Smooth muscle cell of the brain vasculature (primary cell): ENCODE measurements around the gene TMEM212.
"Not testable (repeated sequence)": the region's sequence is repeated elsewhere in the genome, so short reads cannot be mapped to it uniquely, and the experiment has no call there.

Experiments used
- DNase-seq: peaks from one replicate; pipeline ENCODE4 v3.0.0-alpha.2; 2012; ENCODE audit warnings: low read depth, low spot score

The TMEM212 gene

DNA sequence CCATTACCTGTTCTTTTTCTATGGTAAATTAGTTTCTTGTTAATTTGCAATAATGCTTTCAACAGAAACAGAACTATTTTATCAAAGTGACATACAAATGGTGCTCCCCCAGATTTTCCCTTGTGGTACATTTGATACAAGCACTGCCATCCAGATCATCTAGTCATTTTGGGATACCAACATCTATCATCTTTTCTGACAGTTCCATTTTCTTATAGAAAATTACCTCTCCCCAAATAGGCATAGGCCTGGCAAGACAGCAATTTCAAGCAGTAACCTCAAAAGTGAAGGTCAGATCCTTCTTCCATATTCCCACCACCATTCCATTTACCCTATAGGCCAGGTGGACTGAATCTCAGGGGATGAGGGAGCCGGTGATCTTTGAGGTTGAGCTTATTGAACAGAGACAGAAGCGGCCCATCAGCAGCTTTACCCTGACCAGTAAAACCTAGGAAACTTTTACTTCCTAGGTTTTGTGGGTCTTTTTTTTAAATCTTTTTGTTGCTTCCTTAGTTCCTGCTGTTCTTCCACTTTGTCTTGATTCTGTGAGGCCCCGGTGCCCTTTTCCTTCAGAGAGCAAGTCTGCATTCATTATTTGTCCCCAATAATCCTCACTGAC, 29.8 kb upstream of the TMEM212 start:
- DNase-seq, result no peak

DNA sequence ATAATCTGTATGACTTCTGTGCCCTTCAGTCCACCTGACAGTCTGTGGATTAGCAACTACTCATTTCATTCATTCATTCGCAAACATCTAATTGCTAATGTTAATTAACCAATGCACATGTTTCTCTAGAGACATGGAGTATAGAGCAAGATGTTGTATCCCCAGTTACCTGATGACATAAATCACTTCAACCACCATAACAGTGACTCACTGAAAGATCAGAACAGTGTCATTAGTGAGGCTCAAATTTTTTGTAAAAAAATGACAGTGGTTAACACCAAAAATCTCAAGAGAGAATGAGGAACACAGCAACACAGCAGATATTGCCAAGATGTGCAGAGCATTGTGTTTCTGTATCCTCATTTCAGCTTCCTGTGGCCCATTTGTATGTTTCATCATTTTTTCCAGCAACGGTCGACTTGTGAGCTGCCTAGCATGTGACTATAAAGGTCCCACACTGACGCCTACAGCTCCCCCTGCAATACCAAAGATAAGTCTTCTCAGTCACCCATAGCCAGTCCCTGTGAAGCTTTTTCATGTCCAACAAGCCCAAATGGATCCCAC, 29.2 kb upstream of the TMEM212 start:
- no peak for DNase-seq

DNA sequence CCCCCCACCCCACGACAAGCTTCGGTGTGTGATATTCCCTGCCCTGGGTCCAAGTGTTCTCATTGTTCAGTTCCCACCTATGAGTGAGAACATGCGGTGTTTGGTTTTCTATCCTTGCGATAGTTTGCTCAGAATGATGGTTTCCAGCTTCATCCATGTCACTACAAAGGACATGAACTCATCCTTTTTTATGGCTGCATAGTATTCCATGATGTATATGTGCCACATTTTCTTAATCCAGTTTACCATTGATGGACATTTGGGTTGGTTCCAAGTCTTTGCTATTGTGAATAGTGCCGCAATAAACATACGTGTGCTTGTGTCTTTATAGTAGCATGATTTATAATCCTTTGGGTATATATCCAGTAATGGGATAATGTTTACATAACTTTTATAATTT, 28.5 kb upstream of the TMEM212 start:
- not testable (repeated sequence) for DNase-seq

DNA sequence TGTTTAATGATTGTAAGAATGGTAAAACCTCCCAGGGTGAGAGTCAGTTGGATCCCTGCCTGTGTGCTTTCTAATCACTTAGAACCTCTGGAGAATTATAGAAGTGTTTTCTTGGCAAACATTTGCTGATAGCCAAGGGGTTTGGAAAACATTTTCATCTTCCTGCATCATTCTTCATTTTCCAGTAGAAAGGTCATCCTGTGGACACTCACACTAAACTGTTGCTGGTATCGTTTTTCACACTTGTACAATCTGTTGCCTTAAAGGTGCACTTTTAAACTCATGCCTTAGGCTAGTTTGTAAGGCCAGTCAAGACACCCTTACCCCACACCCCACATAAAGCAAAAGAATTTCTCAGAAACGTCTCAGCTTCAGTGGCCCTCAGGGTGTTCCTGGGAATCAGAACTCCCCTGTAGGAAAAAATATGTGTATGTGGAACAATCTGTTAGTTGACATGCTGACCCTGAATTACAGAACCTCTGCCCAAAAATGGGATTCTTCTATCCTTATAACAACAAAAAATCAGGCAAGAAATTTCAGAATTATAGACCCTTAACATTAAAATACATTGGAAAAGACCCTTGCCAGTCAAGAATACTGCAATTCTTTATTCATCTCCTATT, 27.1 kb upstream of the TMEM212 start:
- no peak for DNase-seq

DNA sequence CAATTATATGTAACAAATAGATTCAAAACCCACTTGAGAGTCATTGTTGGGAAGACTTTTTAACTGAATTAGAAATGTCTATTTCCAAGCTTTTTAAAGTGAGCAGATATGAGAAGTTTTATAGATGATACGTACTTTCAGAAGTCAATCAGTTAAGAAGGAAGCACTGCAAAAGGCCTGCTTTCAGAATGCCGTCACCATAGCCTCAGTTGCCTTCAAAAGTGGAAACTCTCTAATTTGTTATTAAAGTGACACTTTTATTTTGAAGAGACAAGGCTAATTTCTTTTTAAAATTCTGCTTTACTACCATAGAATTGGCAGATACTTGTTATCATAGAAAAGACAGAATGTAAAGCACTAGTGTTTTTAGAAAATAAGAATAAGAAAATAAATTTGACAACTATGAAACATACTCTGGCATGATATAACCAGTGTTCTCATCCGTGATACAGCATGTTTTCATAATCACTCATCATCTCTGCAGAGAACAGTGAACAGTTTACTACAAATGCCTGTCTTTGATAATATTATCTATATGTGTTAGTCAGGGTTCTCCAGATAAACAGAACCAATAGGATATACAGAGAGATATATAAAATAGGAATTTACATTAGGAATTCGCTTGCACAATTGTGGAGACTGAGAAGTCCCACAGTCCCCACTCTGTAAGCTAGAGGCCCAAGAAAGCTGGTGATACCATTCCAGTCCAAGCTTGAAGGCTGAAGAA, 25.9 kb upstream of the TMEM212 start:
- DNase-seq, result no peak

DNA sequence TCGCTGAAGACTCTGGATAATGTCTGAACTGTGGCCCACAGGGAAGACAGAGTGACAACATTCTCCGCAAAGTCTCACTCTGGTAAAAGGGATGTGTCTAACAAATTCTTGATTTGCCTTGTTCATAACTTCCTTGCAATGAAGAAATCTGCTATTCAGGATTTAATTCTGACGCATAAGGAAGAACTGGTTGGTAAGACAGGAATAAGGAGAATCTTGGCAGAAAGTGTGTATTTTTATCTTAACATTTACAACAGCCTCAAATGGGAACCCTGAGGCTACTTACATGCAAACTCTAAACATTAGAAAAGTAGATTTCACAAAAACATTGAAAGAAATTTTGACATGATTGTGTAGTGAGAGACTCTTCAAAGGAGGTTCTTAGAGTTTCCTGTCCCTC, 22.1 kb upstream of the TMEM212 start:
- no peak for DNase-seq

DNA sequence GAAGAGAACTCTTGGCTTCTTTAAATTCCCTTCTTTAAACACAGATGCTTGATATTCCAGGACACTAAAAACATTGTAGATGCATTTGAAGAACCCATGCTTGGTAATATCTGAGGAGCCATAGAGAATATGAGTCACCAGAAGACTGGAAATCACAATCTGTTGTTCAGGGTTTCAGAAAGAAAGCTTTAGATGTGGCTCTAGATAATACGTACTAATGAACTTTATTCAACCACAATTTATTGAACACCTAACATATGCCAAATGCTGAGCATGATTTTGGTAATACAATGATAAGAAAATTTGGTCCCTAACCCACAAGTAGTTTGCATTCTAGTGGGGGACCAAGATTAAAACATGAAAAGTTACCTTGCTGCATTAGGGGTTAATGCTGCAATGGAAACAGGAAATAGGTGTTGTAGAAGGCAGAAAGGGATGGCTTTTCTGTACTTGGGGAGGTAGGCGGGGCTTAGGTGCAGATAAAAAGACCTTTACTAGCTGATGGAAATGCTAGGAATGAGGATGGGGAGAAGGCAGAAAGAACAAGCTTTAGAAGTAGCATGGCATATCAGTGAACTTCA, 21.3 kb upstream of the TMEM212 start:
- DNase-seq, result no peak

DNA sequence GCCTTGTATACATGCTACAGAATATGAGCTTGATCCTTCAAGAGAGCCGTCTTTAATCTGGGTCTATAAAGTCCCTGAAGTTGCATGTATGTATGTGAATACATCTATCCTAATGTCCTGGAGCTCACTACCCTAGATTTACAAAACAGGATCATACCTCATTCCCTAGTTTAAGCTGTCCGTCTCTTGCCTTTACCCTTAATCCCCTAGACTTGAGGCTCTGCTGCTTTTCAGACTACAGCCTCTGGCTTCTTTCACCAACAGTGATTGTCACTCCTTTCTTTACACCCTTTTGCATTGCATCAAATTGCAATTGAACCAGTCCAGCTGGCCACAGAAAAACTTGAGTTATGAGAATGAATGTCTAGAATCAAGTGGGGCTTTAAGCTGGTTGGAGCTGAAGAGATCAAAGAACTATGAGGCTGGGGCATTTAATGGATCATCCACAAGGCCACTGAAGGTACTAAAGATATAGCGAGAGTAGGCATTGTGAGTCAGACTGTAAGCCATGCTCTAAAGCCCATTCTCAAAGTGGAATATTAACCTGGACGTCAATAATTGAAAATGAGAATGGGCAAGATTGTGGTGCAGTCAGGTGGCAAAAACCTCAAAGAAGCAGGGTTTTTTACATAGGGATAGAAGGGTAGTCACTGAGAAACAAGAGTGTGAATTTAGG, 20.6 kb upstream of the TMEM212 start:
- DNase-seq, result no peak

DNA sequence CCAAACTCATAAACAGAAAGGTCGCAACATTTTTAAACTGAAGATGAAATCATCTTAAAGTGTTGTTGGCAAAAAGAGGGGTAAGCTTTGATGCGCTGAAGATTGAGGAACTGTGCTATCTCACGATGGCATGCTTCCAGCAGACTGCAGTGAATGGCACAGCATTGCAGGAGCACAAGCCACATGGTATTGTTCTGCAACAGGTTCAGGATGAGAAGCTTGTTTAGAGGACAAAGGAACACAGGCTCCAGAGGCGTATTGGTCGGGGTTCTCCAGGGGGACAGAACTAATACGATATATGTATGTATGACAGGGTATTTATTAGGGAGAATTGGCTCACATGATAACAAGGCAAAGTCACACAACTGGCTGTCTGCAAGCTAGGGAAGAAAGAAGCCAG, 19.0 kb upstream of the TMEM212 start:
- no peak for DNase-seq

DNA sequence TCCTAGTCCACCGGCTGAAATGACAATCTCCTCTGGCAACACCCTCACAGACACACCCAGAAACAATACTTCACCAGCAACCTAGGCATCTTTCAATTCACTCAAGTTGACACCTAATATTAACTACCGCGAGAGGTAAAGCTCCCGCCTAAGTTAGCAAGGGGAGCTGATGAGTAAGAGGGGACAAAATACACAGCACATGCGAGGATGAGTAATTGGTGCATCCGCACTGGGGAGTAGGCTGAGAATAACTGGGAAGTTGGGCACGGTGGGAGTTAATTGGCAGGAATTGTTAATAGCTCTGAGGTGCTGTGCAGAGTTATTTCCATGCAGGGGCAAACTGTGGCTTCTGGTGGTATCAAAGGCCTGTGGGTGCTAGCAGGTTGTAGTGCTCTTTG, 18.3 kb upstream of the TMEM212 start:
- no peak for DNase-seq

DNA sequence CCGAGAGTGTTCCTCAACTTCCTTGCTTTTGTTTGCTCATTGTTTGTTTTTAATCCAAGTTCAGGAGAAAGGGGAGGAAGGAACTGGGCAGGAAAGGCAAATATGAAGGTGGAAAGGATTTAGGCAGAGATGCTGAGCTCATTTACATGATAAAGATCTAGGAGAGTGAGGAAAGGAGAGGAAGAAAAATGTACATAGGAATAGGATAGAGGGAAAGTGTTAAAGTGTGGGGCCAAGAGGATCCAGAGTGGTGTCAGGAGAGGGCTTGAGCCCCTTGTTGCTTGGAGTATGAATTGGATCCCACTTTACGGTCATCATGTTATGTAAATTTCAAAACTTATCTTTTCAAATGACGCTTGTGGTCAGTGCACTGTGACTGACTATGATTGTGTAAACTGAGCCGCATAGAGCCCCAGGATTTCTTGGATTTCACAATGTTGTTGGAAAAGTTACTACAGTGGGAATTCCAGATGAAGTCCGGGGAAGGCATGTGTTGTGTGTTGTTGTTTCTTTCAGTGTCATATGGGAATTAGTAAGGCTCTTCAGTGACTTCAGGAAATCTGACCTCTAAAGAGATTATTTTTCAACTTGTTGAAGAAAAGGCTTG, 17.8 kb upstream of the TMEM212 start:
- DNase-seq, result no peak

DNA sequence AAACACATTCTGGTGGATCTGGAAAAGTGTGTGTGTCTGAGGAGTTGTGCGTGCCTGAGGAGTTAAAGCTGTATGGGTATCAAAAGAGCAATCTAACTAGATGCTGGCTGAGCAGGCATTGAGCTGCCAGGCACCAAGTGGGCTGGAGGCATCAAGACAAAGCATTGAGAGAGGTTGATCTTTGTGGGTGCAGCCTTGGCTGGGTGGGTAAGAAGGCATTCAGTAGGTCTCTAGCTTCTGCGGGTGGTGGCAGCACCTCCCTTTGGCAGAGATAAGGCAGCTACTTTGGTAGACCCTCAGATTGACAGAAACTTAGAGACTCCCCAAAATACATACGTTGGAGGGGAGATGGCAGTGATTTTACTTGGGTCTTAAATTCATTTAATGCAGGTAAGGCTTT, 15.8 kb upstream of the TMEM212 start:
- no peak for DNase-seq

DNA sequence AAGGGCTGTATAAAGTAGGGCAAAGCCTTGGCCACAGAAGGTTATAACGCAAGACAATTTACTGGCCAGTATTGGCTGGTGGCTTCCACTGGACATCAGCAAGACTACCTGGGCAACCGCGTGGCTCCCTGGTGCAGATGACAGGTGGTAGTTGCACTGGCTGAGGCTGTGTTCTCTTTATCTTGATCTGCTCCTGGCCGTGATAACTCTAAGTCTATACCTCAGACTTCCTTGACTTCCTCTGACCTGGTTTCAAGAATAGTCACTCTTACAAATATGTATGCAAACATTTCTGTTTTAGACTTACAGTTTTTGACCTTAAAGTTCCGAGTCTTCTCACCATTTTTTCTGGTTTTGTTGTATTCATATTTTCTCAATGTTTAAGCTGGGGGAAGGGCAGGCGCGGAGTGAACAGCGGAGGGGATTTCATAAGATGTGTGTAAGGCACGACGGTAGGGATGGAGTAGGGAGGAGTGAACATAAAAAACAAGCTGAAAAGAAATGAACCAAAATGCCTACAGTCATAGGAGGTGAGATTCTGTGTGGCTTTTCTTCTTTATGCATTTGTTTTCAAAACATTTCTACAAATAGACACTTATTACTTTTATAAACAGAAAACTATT, 15.2 kb upstream of the TMEM212 start:
- DNase-seq, result no peak

DNA sequence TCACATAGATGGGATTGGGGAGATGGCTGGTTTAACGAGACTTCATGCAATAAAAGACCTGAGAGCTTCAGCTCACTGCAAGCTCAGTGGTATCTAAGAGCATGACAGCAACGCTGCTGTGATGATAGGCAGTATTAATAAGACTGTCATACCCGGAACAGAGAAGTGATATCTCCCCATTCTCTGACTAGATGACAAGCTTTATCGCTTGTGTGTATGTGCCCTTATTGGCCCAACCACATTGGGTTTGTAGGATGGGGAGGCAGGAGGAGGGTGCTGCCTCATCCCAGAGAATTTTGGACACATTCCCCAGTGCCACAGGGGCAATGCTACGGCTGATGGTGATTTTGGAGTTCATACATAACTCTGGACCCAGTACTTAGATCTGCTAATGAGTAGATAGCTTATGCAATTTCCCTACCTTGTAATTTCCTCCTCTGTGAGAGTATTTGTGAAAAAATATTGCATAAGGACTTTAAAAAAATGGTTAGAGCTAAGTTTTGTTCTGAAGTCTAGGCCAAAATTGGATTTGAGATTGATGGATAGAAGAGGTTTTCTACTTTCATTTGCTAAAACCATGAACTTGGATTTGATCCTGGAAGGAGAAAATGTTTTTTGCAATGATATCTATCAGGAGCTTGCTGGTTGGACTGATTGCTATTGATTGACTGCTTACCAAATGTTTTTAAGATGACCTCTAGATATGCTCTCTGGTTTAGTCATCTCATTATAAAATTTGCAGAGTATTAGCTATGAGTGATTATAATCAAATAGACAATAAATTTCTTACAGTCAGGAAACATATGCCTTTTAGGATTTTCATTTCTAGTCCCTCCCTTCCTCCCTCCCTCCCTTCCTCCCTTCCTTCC, 14.0 kb upstream of the TMEM212 start:
- no peak for DNase-seq

DNA sequence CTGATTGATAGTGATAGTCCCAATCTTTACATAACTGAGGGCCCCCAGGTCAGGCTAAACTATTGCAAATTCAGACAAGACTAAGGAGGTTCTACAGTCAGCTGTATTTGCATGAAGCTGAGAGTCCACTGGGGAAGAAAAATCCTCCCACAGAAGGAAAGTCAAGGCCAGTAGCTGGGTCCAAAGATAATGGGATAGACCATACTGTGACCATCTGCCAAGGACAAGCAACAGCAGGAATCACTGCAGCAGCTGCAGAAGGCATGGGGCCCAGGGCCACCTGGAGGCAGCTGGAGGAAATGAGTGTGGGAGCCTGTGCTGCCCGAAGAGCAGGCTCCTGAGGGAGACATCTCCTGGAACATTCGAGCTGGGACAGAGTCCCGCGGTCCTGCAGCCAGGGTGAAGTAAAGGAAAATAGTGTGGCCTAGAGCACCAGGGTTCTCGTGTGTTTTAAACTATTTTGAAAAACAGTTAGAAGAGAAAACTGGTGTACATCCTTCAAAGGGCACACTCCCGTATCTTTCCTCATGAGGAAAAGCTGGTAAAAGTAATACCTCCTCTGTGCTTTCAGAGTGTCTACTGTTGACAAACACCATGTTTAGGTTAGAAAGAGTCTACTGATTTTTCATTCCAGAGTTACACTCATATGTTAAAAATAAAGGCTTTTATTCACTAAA, 13.2 kb upstream of the TMEM212 start:
- no peak for DNase-seq

DNA sequence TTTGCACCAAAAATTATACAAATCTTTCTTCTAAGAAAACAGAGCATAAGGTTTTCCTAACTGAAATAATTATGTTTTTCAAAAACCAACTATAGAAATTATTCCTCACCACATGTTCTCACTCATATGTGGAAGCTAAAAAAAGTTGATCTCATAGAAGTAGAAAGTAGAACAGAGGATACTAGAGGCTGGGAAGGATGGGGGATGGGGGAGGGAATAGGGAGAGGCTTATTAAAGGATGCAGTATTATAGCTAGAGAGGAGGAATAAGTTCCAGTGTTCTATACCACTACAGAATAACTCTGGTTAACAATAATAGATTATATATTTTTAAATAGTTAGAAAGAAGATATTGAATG, 12.7 kb upstream of the TMEM212 start:
- no peak for DNase-seq

DNA sequence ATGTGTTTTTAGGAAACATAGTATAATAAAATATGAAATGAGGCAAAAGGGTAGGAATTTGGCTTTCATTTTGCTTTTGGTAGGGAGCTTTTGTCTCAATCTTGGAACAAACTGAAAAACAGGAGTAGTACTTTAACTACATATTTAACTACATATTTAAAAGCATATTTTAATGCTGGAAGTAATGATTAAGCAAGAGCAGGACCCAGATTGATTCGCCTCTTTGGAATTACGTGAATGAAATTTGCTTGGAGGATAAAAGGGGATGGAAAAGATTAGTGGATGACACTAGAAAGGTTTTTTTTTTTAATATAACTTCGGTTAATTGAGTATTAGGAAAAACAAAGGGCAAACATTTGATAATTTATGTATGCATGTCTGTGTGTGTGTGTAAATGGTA, 11.2 kb upstream of the TMEM212 start:
- no peak for DNase-seq

DNA sequence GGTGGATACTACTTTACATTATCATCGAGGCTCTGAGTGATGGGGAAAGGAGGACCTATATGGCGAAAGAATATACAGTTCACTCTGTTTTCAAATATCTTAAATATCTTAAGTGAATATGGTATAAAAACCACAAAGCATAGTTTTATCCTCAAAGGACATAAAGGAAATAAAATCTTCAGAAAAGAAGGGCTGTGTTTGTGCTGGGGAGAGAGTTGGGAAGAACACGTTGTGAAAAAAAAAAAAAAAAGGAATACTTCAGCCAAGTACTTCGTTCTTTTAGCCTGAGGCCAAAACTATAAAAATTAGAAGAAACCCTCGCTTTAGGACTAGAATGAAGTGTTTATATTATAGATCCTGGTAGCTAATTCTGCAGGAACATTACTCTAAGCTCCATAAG, 10.2 kb upstream of the TMEM212 start:
- no peak for DNase-seq

DNA sequence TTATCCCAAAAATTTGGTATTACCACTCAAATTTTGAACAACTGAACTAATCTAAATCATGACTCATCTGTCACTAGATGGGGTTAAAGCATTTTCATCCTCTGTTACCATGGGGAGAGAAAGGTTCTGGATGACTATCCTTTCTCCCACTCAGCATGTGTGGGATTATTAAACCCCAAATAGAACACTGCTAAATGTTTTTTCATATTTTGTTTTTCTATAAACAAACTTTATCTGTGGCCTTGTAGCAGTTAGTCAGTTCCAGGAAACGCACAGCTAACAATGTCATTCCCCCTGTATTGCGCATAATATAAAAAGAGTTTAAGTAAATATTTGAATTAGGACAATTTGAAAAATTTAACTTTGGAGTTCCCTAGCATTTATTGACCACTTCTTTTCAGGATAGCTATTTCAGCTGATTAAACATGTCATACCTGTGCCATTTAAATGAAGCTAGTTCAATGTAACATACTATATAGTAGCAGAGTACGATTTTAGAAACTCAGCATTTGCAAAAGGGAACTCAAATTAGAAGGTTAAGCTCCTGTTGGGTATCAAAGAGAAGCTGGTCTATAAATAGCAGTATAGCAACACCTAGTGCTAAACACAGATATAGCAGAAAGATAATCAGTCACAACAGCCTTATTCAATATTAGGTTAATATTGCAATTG, 9.2 kb upstream of the TMEM212 start:
- DNase-seq, result no peak
